ENCODE data around the gene GRM1.

Gene GRM1

DNA sequence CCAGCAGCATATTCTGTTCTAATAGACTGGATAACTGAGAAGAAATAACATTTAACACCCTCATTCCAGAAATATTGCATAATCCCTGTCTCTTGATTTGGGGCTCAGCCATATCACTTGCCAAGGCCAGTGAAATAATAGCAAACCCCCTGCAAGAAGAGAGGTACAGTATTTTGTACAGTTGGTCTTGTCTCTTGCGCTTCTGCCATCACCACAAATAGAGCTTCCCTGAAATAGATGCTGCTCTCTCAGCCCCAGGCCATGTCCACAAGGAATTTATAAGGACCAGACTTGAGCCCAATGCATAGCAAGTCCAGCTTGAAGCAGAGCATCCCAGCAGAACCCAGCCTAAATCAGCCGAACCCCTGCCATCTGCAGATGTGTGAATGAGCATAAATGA lies 254.0 kb downstream of the GRM1 start:
- DNase-seq, result no peak

DNA sequence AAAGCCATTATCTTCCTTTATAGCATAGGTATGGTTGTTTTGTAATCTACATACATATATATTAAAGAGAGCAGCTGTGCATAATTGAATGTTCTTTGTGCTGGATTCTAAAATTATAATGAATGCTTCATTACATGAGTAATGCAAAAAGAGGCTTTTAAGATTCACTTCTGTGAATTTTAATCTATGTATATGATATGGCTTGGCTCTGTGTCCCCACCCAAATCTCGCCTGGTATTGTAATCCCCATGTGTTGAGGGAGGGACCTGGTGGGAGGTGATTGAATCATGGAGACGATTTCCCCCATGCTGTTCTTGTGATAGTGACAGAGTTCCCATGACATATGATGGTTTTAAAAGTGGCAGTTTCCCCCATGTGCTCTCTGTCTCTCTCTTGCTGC lies 255.4 kb downstream of the GRM1 start:
- no peak for DNase-seq

DNA sequence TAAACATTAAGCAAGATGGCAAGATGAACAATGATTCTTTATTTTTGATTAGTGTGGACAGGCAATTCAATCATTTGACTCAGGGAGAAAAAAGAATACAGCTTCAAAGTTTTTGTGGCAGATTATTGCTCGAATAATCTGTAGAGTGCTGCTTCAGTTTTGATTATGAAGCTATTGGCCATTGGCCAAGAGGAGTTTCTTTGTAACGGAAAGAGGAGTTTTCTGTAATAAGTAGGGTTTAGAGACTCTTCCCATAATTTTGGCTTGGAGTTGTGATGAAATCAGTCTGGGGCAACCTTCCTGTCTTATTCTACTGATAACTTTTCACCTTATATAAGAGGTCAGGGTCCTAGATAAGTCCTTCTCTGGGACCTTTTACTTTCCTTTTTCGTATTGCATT lies 258.1 kb downstream of the GRM1 start:
- no peak for DNase-seq

DNA sequence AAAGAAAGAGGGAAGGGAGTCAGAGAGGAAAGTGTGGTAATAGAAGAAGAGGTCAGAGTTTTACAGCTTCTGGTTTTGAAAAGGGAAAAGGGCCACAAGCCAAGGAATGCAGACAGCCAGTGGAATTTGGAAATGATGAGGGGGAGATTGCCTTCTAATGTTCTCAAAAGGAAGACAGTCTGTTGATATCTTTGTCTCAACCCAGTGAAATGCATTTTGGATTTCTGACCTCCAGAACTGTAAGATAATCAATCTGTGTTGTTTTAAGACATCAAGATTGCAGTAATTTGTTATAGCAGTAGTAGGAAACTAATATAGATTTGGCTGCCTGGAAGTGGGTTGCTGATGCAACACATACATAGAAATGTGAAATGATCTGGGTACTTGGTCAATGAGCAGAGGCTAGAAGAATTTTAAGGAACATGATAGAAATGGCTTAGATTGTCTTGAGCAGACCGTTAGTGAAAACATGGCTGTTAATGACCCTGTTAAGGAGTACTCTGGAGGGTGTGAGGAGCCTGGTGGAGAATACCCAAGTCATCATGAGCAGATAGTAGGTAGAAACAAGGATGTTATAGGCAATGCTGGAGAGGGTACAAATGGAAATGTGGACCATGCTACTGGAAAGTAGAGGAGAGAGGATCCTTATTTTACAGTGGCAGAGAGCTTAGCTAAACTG lies 259.0 kb downstream of the GRM1 start:
- DNase-seq, result no peak

DNA sequence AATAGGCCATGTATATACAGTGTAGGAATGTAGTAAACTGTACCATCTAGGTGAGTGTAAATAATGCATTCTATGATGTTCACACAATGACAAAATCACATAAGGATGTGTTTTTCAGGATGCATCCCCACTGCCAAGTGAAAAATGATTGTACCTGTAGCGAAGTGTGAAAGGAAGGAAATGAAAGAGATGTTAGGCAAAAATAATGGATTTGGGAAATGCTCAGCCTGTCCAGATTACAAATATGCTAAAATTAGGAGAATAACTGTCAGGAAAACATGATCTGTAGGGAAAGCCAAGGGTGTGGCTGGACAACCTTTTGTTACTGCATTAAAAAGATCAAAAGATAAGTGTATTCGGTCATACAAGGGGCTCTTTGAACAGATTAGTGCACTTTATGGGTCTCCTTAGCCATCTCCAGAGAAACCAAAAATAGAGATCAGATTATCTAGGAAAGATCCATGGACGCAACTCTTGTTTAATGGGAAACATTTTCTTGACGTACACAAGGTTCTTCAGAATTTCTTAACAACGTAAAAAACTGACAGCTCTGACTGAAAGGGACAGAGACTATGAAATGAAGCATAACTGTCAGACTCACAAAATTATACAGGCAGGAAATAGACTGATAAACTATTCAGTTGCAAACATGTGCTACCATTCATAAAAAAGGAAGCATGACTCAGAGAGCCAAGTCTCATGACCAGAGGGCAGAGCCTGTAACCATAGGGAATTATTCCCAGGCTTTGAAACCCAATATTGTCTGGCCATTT lies 261.1 kb downstream of the GRM1 start:
- DNase-seq, result no peak

DNA sequence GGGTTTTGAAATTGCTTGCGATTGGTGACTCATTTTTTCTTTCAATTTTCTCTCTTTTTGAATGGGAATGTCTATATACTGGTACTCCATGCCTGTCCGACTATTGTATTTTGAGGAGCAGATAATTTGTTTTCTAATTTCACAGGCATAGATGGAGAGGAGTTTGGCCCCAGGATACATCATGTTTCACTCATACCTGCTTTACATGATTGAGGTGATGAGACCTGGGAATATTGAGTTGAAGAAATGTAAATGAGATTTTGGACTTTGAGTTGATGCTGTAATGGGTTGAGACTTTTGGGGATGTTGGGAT lies 261.7 kb downstream of the GRM1 start:
- no peak for DNase-seq

DNA sequence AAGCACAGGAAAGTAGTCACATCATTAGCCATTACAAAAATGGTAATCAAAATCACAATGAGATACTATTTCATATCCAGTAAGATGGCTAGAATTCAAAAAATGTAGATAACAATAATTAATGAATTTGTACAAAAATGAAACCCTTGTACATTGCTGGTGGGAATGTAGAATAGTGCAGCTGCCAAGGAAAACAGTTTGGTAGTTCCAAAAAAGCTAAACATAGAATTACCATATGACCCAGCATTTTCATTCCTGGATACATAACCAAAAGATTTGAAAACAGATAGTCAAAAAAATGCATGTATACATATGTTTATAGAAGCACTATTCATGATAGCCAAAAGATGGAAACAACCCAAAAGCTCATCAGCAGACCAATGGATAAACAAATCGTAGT lies 263.6 kb downstream of the GRM1 start:
- DNase-seq, result no peak

DNA sequence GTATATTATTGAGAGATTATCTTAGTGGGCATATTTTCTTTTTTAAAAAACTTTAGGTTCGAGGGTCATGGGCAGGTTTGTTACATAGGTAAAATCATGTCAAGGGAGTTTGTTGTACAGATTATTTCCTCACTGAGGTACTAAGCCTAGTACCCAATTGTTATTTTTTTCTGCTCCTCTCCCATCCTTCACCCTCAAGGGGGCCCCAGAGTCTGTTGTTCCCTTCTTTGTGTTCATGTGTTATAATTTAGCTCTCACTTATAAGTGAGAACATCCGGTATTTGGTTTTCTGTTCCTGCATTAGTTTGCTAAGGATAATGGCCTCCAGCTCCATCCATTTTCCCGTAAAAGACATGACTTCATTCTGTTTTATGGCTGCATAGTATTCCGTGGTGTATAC lies 266.8 kb downstream of the GRM1 start:
- no peak for DNase-seq

DNA sequence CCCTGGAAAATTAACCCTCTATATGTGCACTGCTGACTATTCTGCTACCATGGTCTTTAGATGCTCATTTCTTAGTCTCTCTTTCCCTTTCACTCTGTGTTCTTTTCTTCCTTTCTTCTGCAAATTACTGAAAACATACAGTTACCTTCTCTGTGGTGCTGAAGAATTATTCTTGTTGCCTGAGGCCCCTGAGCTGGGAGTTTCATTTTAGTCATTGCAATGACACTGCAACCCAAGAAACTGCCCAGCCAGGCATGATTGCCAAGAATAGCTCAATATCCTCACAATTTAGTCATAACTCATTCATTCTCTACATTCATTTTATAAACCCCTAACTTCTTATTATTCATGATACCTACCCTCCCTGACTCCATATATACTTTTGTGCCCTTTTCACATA lies 269.0 kb downstream of the GRM1 start:
- DNase-seq, result no peak

DNA sequence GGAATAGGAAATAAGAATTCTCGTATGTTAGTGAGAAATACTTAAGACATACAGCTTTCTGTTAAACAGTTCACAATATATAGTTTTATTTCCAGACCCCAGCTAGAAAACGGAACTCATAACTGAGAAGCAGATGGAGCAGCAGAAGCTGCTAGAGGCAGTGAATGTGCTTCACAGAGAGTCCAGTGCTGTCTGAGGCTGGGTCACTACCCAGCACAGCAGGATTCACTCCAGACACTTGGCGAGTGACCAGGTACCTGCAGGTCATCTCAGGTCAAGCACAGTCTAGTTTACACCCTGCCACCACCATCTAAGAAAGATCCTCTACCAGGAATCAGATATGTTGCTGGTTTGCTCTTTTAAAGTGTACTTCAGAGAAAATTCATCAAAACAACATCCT lies 271.7 kb downstream of the GRM1 start:
- no peak for DNase-seq

DNA sequence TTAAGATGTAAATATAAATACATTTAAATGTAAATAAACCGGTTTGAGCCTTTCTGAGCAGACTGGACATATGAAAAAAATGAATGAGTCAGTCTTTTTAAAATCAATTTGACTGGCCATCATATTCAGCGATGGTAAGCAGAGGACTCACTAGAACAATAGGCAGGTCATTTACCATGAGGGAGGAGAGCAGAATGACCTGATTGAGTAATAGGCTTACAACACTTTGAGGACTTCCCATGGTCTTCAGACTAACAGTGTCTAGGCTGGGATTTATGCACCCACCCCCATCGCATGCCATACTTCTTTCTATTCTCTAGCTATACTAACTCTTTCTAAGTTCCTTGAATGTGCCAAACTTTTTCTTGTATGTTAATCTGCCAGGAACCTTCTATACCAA lies 272.9 kb downstream of the GRM1 start:
- no peak for DNase-seq

DNA sequence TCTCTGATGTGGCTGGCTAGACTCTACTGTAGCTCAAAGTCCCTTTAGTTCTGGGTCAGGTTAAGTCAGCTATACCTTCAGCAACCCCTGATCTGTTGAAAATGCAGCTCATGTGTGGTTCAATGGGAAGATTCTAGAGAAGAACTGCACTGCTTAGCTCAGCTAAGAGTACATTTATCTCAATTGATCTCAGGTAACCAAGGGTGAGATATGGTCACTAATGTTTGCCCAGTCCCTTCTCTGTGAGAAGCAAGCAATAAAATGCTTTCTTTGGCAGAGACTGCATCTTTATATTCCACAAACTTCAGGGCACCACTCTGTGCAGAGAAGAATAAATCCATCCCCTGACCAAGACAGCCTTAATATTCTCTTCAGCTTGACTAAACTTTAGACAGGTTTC lies 274.1 kb downstream of the GRM1 start:
- DNase-seq, result no peak

DNA sequence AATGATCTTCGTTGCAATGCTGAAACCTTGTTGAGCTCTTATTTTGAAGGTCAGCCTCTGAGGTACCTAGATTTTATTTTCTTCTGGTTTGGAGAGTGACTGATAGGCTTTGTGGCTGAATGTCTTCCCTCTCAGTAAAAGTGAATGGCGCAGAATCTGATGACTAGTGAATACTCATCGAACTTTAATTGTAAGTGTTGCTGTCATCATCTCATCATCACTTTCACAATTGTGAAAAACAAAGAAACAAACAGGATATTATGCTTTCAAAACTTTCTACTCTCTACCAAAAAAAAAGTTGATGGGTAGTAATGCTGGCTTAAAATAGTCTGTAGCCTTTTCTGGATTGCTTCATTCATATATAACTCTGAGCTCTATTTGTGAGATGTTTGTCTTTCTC lies 275.3 kb downstream of the GRM1 start:
- DNase-seq, result no peak

DNA sequence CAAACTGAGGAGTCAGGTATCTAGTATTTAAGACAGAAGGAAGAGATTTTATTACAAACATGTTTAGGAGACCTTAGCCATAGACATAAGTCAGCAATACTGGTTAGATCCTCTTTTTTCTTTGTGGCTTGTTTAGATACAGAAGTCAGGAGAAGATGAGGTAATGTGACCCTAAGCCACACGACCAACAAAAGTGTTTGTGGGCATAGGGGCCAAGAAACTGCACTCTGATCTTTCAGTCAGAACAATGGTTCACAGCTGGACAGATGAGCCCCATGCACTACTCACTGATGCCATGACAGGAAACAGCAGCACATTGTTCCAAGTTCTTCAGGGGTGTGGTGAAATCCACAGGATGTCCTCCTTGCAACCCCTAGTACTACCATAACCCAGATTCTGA lies 276.2 kb downstream of the GRM1 start:
- DNase-seq, result no peak

DNA sequence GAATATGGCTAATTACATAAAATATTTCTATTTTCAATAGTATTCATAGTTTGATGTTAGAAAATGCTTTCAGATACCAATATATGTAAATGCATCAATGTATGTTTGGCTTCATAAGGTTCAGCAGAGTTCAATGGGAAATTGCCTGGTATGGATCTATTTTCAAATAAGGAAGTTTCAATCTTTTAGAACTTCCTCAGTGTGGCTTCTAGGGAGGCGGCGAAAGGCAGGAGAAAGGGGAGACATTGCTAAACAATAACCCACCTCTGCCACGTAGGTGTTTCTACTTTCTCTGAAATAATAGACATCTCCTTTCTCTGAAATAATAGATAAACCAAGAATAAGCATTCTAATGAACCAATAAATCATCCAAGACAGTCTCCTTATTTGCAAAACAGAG lies 277.1 kb downstream of the GRM1 start:
- no peak for DNase-seq

DNA sequence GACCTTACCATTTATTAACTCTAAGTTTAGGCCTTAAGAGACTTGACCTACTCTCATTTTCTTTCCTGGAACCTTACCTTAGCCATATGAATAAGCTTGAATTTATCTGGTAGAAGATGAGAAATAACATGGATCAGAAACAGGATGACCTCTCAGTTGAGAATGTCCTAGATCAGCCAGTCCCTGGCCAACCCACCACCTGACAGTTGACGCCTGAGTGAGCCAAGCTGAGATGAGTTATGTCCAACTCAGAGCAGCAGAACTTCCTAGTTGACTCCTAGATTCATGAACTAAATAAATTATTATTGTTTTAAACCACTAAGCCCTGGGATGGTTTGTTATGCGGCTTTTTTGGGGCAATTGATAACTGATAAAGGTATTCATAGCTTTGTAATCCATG lies 281.8 kb downstream of the GRM1 start:
- no peak for DNase-seq

DNA sequence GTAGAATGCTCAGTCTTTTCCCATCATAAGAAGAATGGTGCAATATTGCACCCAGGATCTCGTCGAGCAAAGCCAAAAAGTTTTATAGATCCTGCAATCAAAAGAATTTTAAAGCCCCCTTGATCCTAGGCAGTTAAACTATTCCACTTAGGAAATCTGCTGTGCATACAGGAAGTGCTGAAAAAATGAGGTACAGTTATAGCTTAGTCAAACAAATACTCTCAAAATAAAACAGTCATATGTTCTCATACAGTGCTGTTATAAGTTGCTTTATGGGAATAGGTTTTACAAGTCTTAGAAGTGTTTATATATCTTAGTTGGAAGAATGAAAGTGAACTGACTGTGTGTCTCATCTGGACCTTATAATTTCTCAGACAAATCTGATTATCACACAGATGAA lies 282.2 kb downstream of the GRM1 start:
- DNase-seq, result no peak

DNA sequence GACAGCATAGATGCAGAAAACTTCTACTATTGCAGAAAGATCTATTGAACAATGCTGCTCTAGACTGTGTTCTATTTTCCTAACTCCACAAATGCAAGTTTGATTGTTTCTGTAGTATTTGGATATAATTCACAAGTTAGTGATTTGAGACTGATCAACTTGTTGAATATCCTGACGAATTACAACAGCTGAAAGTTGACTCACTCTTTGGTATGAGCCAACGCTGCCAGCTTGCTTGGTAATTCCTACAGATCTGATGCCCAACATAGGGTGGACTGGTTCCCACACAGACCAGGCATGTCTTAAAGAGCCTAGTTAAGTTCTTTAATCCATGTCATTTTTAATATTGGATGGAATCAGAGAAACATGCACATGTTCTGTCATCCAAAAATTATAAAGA lies 283.7 kb downstream of the GRM1 start:
- no peak for DNase-seq

DNA sequence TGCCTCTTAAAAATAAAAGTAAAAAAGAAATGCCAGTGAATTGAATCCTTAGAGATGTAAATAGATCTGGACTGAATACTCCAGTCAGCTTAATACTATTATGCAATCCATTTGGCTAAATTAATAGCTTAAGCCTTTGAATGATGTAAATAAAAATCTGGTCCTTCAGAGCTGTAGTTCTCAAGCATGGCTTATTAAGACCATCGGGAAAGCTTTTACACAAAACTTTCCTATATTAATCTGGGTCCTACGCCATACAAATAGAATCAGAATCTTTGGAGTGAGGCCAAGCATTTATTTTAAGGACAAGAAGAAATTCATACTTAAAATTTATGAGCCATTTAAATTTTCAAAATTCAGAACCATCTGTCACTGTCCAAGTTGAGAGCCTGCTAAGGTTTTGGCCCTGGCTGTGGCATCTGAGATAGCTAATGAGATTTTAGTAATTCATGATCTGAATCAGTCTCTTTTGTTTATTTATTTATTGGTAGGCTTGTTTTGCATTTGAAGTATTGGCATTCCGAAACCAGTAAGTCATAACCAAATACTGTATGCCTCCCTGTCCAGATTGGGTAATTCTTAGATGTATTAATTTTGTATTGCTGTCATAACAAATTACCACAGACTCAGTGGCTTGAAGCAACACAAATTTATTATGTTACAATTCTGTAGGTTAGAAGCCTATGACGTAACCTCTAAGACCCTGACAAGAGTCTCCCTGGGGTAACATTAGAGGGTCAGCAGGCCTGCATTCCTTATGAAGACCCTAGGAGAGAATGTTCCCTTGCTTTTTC lies 286.7 kb downstream of the GRM1 start:
- DNase-seq, result no peak

DNA sequence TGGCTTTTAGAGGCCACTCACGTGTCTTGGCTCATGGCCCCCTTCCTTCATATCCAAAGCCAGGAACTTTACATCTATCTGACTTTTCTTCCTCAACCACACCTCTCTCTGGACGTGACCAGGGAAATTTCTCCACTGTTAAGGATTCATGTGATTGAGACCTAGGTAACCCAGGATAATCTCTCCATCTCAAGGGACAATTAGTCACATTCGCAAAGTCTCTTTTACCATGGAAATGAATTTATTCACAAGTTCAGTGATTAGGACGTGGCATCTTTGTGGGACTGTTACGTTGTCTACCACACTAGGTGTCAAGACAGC lies 287.3 kb downstream of the GRM1 start:
- DNase-seq, result no peak

DNA sequence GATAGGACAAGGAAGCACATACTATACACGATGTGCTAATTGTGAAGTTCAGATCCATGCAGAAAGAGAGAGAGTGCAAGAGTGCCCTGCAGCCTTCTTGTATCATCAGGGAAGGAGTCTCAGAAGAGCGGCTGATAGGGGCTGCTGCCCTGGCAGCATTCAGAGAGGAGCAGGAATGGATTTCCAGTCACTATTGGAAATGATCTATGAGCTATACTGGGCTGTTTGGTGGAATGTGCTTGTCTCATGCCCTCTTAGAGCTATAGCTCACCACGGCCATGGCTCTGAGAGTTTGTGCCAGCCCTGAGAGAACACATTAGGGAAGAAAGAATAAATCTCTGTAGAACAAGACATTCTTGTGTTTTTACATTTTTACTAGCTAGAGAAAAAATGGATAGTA lies 302.2 kb downstream of the GRM1 start:
- DNase-seq, result no peak

DNA sequence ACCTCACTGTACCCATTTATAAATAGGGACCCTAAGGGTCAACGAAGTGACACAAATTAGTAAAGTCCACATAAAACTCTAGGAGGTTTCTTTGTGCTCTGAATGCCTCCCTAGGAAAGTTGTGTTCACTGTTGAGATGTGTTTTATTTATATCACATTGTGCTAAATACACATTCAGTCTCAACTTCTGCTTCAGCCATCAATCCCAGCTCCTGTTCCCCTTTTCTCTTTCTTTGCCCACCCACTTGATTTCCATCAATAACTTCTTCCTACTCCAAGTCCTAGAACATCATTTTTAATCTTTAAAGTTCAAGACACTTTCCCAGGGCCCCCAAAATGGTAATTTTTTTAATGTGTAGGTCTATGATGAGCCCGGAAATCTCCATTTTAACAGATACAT lies 306.5 kb downstream of the GRM1 start:
- no peak for DNase-seq

DNA sequence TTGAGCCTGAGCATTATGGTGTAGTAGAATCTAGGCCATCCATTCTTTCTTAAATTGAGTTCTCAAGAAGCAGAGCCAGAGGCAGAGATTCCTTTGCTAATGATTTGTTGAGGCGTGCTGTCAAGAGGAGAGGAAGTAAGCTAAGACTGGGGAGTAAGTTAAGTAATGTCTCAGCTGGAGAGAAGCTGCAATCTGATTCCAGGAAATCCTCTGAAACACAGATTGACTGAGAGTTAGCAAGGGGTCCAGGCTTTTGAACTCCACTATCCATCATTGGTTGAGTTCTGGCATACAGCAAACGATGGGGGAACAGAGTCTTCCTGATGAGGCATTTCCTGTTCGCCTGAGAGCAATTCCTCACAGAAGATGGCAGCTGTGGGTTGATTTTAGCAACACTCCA lies 307.3 kb downstream of the GRM1 start:
- no peak for DNase-seq

DNA sequence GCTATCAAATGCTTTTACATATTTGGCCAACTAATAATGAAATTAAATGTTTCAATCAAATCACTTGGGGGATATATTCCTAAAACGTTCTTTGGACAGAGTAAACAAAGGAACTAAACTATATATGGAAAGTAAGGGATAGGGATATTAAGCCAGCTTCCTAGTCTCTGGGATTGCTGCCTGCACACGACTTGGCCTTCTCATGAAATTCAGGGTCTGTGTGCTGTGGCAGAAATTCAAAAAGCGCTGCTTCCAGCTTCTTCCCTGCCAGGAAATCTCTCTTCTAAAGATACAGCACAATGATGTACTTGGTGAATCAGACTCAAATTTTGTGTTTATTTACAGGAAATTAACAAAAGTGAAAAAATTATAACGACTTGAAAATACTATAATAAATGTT lies 308.5 kb downstream of the GRM1 start:
- DNase-seq, result no peak

DNA sequence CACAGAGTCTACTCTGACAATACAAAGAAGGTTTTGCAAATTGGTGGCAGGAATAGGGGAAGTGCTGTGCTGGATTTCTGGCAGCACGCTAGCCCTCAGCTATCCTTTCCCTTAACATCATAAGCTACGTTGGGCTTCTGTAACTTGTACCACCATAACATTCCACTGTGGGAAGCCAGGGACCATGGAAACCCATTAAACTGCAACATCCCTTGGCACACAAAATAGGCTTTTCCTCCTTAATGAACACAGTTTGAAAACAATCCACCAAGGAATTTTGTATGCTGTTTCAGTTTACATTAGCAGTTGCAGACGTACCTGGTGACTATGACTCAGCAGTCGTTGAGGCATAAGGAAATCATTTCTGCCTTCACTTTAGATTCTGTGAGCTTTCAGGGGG lies 310.9 kb downstream of the GRM1 start:
- DNase-seq, result no peak

Measured in stimulated activated CD4-positive, alpha-beta T cell treated with anti-CD3 and anti-CD28 coated beads, Interleukin-15, amount 100 ng/mL, for 24 hours (primary cell).